K562 (cell line): Measurements from ENCODE around the gene SPEM1. TPM values are rescaled to one million over a fixed set of nuclear protein-coding genes. Genes with fewer than 3 reads are reported as not detected.

Experiments used
- ARHGAP35 ChIP-seq: fragments of 450-650 bp; IDR thresholded peaks from 2 replicates; pipeline ENCODE4 v1.6.1; 2018; ENCODE audit not compliant: partially characterized antibody
- FOXA3 ChIP-seq, 2 experiments: fragments of 450-650 bp in 1 of 2; sonication (generic) in 1 of 2; formaldehyde crosslinking; IDR thresholded peaks in 1 of 2; conservative IDR thresholded peaks in 1 of 2; 2 replicates each; pipeline versions ENCODE4 v1.4.0 to v1.8.0; 2020 to 2022; ENCODE audit warnings: mild to moderate bottlenecking in 2 of 2, missing genetic modification reagents in 1 of 2
- polyA plus RNA-seq, 8 experiments: library from polyadenylated mRNA; depleted of rRNA in 4 of 8; stranded (reverse) in 5 of 8; unstranded in 3 of 8; fragments of >200 nt; fragmentation: Nextera tagmentation in 2 of 8; fragmentation: Illumina TruSeq in 1 of 8; extraction: Ambion mirVana in 2 of 8; extraction: Trizol in 1 of 8; gene quantifications; 2 replicates each; pipeline versions ENCODE4 v1.2.1 to v1.2.3, GENCODE V29; 2011 to 2014; ENCODE audit warnings: inconsistent platforms in 1 of 8, missing spikeins in 1 of 8
- total RNA-seq, 7 experiments: library from RNA; depleted of rRNA in 6 of 7; stranded (reverse); fragments of >200 nt in 6 of 7; fragmentation: Illumina TruSeq in 2 of 7; extraction: Trizol in 2 of 7; gene quantifications; 2 replicates each; pipeline versions ENCODE4 v1.2.1 to v1.2.3, GENCODE V29; 2011 to 2021; ENCODE audit warnings: low replicate concordance in 1 of 7
- TF ChIP-seq, protein P1 (sequence below): fragments of 250-450 bp; sonication (Bioruptor Pico); IDR thresholded peaks from 2 replicates; pipeline ENCODE4 v1.4.0; 2020
- TF ChIP-seq, protein P2 (sequence below): fragments of 450-650 bp; IDR thresholded peaks from 2 replicates; pipeline ENCODE4 v1.6.1; 2016; ENCODE audit warnings: low read depth
- TF ChIP-seq, protein P3 (sequence below), 2 experiments: IDR thresholded peaks in 1 of 2; conservative IDR thresholded peaks in 1 of 2; 2 replicates each; pipeline ENCODE4 v1.6.1; 2016; ENCODE audit warnings: low read depth in 2 of 2, mild to moderate bottlenecking in 1 of 2, missing compliant biosample characterization in 1 of 2, missing genetic modification characterization in 1 of 2, moderate library complexity in 1 of 2
- TF ChIP-seq, protein P4 (sequence below): sonication (generic); formaldehyde crosslinking; IDR thresholded peaks from 2 replicates; pipeline ENCODE4 v1.8.1; 2022; ENCODE audit warnings: missing genetic modification reagents
- TF ChIP-seq, protein P5 (sequence below): sonication (generic); formaldehyde crosslinking; IDR thresholded peaks from 2 replicates; pipeline ENCODE4 v1.8.0; 2022; ENCODE audit warnings: mild to moderate bottlenecking, missing genetic modification reagents

SPEM1 gene
- total and polyA plus RNA-seq, 9 of the 15 experiments (the other 6 are each of a cell fraction or from before 2014, with no cell fraction given), result not detected

DNA sequence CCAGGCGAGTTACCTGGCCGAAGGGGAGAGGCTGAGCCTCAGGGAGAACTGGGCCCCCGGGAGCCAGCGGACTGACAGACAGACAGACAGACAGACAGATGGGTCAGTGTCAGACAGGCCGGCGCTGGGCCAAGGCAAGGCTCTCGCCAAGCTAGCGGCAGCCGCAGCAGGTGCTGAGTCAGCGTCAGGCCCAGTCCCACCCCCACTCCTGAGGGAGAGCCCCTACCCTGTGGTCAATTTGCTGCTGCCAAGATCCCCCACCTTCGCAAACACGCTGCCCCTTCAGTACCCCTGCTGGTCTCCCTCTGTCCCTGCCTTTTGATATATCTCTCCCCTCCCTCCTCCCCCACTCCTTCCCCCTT, 20.7 kb downstream of the SPEM1 start (continued):
- TF ChIP-seq, protein P1, sequence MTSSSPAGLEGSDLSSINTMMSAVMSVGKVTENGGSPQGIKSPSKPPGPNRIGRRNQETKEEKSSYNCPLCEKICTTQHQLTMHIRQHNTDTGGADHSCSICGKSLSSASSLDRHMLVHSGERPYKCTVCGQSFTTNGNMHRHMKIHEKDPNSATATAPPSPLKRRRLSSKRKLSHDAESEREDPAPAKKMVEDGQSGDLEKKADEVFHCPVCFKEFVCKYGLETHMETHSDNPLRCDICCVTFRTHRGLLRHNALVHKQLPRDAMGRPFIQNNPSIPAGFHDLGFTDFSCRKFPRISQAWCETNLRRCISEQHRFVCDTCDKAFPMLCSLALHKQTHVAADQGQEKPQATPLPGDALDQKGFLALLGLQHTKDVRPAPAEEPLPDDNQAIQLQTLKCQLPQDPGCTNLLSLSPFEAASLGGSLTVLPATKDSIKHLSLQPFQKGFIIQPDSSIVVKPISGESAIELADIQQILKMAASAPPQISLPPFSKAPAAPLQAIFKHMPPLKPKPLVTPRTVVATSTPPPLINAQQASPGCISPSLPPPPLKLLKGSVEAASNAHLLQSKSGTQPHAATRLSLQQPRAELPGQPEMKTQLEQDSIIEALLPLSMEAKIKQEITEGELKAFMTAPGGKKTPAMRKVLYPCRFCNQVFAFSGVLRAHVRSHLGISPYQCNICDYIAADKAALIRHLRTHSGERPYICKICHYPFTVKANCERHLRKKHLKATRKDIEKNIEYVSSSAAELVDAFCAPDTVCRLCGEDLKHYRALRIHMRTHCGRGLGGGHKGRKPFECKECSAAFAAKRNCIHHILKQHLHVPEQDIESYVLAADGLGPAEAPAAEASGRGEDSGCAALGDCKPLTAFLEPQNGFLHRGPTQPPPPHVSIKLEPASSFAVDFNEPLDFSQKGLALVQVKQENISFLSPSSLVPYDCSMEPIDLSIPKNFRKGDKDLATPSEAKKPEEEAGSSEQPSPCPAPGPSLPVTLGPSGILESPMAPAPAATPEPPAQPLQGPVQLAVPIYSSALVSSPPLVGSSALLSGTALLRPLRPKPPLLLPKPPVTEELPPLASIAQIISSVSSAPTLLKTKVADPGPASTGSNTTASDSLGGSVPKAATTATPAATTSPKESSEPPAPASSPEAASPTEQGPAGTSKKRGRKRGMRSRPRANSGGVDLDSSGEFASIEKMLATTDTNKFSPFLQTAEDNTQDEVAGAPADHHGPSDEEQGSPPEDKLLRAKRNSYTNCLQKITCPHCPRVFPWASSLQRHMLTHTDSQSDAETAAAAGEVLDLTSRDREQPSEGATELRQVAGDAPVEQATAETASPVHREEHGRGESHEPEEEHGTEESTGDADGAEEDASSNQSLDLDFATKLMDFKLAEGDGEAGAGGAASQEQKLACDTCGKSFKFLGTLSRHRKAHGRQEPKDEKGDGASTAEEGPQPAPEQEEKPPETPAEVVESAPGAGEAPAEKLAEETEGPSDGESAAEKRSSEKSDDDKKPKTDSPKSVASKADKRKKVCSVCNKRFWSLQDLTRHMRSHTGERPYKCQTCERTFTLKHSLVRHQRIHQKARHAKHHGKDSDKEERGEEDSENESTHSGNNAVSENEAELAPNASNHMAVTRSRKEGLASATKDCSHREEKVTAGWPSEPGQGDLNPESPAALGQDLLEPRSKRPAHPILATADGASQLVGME (CRISPR knock-in tag), result no peak
- TF ChIP-seq, protein P2, sequence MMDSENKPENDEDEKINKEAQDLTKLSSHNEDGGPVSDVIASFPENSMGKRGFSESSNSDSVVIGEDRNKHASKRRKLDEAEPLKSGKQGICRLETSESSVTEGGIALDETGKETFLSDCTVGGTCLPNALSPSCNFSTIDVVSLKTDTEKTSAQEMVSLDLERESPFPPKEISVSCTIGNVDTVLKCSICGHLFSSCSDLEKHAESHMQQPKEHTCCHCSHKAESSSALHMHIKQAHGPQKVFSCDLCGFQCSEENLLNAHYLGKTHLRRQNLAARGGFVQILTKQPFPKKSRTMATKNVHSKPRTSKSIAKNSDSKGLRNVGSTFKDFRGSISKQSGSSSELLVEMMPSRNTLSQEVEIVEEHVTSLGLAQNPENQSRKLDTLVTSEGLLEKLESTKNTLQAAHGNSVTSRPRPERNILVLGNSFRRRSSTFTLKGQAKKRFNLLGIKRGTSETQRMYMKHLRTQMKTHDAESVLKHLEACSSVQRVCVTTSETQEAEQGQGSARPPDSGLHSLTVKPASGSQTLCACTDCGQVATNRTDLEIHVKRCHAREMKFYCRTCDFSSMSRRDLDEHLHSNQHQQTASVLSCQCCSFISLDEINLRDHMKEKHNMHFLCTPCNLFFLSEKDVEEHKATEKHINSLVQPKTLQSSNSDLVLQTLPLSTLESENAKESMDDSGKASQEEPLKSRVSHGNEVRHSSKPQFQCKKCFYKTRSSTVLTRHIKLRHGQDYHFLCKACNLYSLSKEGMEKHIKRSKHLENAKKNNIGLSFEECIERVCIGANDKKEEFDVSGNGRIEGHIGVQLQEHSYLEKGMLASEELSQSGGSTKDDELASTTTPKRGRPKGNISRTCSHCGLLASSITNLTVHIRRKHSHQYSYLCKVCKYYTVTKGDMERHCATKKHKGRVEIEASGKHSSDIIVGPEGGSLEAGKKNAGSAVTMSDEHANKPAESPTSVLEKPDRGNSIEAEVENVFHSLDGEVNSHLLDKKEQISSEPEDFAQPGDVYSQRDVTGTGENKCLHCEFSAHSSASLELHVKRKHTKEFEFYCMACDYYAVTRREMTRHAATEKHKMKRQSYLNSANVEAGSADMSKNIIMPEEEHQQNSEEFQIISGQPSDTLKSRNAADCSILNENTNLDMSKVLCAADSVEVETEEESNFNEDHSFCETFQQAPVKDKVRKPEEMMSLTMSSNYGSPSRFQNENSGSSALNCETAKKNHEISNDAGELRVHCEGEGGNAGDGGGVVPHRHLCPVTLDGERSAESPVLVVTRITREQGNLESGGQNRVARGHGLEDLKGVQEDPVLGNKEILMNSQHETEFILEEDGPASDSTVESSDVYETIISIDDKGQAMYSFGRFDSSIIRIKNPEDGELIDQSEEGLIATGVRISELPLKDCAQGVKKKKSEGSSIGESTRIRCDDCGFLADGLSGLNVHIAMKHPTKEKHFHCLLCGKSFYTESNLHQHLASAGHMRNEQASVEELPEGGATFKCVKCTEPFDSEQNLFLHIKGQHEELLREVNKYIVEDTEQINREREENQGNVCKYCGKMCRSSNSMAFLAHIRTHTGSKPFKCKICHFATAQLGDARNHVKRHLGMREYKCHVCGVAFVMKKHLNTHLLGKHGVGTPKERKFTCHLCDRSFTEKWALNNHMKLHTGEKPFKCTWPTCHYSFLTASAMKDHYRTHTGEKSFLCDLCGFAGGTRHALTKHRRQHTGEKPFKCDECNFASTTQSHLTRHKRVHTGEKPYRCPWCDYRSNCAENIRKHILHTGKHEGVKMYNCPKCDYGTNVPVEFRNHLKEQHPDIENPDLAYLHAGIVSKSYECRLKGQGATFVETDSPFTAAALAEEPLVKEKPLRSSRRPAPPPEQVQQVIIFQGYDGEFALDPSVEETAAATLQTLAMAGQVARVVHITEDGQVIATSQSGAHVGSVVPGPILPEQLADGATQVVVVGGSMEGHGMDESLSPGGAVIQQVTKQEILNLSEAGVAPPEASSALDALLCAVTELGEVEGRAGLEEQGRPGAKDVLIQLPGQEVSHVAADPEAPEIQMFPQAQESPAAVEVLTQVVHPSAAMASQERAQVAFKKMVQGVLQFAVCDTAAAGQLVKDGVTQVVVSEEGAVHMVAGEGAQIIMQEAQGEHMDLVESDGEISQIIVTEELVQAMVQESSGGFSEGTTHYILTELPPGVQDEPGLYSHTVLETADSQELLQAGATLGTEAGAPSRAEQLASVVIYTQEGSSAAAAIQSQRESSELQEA, result no peak
- TF ChIP-seq, protein P3, sequence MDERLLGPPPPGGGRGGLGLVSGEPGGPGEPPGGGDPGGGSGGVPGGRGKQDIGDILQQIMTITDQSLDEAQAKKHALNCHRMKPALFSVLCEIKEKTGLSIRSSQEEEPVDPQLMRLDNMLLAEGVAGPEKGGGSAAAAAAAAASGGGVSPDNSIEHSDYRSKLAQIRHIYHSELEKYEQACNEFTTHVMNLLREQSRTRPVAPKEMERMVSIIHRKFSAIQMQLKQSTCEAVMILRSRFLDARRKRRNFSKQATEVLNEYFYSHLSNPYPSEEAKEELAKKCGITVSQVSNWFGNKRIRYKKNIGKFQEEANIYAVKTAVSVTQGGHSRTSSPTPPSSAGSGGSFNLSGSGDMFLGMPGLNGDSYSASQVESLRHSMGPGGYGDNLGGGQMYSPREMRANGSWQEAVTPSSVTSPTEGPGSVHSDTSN (CRISPR knock-in tag; IDR thresholded peaks at IDR 0.05; ENCODE audit: low read depth), result no peak
- TF ChIP-seq, protein P3 (tag; conservative IDR thresholded peaks at IDR 0.05; ENCODE audit: low read depth), result peak; percentile 72
- TF ChIP-seq, protein P4, sequence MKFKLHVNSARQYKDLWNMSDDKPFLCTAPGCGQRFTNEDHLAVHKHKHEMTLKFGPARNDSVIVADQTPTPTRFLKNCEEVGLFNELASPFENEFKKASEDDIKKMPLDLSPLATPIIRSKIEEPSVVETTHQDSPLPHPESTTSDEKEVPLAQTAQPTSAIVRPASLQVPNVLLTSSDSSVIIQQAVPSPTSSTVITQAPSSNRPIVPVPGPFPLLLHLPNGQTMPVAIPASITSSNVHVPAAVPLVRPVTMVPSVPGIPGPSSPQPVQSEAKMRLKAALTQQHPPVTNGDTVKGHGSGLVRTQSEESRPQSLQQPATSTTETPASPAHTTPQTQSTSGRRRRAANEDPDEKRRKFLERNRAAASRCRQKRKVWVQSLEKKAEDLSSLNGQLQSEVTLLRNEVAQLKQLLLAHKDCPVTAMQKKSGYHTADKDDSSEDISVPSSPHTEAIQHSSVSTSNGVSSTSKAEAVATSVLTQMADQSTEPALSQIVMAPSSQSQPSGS (CRISPR knock-in tag), result no peak
- TF ChIP-seq, protein P5, sequence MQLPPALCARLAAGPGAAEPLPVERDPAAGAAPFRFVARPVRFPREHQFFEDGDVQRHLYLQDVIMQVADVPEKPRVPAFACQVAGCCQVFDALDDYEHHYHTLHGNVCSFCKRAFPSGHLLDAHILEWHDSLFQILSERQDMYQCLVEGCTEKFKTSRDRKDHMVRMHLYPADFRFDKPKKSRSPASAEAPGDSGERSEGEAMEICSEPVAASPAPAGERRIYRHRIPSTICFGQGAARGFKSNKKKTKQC (CRISPR knock-in tag), result 0 out of 2 replicates have a peak, but pooled peaks have one; percentile 41
- TF ChIP-seq ARHGAP35 (no peak), FOXA3 (CRISPR knock-in tag; conservative IDR thresholded peaks at IDR 0.05 in 1 of 2, IDR thresholded peaks at IDR 0.05 in 1 of 2) (no peak)
